K562 (cell line): ENCODE measurements around the gene TRIM31. TPM values are rescaled to one million over a fixed set of nuclear protein-coding genes. Genes with fewer than 3 reads are reported as not detected.
A peak's percentile ranks its signal among the peaks of the same experiment; 100 is the strongest.

Experiments used
- ARID2 ChIP-seq: fragments of 450-650 bp; IDR thresholded peaks from 2 replicates; pipeline ENCODE4 v1.6.1; 2017; ENCODE audit warnings: antibody characterized with exemption, mild to moderate bottlenecking
- ARNT ChIP-seq, 2 experiments: fragments of 450-650 bp; IDR thresholded peaks; 2 replicates each; pipeline ENCODE4 v1.6.1; 2016; ENCODE audit warnings: mild to moderate bottlenecking in 1 of 2
- ATF7 ChIP-seq: fragments of 450-650 bp; IDR thresholded peaks from 2 replicates; pipeline ENCODE4 v1.7.1; 2014; ENCODE audit warnings: mild to moderate bottlenecking, moderate library complexity
- BRD4 ChIP-seq: fragments of 200-600 bp; sonication (generic); IDR thresholded peaks from 2 replicates; pipeline ENCODE4 v1.6.1; 2017; ENCODE audit warnings: inconsistent platforms
- BRF2 ChIP-seq: IDR thresholded peaks from 3 replicates; pipeline ENCODE4 v1.6.1; 2011; ENCODE audit warnings: borderline replicate concordance, mild to moderate bottlenecking; ENCODE audit not compliant: insufficient read length, insufficient read depth
- CBX2 ChIP-seq: fragments of 200-600 bp; sonication (generic); IDR thresholded peaks from one replicate; pipeline ENCODE4 v1.6.1; 2012; ENCODE audit warnings: mild to moderate bottlenecking, low read length, inconsistent platforms; ENCODE audit not compliant: insufficient read depth, poor library complexity, severe bottlenecking
- CHD1 ChIP-seq: fragments of 200-600 bp; sonication (generic); IDR thresholded peaks from one replicate; pipeline ENCODE4 v1.6.1; 2012; ENCODE audit warnings: mild to moderate bottlenecking, moderate library complexity, low read length, inconsistent platforms
- CREB1 ChIP-seq, 2 experiments: sonication (generic) in 1 of 2; formaldehyde crosslinking in 1 of 2; IDR thresholded peaks; 2 replicates each; pipeline versions ENCODE4 v1.6.1 to v1.8.0; 2012 to 2022; ENCODE audit warnings: inconsistent platforms in 1 of 2, mild to moderate bottlenecking in 1 of 2, missing genetic modification reagents in 1 of 2, moderate library complexity in 1 of 2
- DACH1 ChIP-seq: fragments of 450-650 bp; IDR thresholded peaks from 2 replicates; pipeline ENCODE4 v1.6.1; 2018; ENCODE audit not compliant: partially characterized antibody
- GABPA ChIP-seq: fragments of 200-800 bp; sonication (Bioruptor generic); conservative IDR thresholded peaks from 2 replicates; pipeline ENCODE4 v1.6.1; 2016; ENCODE audit warnings: low read depth, missing genetic modification characterization, missing compliant biosample characterization
- ILF3 ChIP-seq: fragments of 450-650 bp; IDR thresholded peaks from 2 replicates; pipeline ENCODE4 v1.6.1; 2018; ENCODE audit warnings: antibody characterized with exemption, mild to moderate bottlenecking, moderate library complexity, borderline replicate concordance
- KHSRP ChIP-seq: fragments of 450-650 bp; IDR thresholded peaks from 2 replicates; pipeline ENCODE4 v1.6.1; 2017
- NCOA4 ChIP-seq: fragments of 450-650 bp; IDR thresholded peaks from 2 replicates; pipeline ENCODE4 v1.6.1; 2018; ENCODE audit warnings: mild to moderate bottlenecking; ENCODE audit not compliant: partially characterized antibody
- NUFIP1 ChIP-seq: fragments of 450-650 bp; IDR thresholded peaks from 2 replicates; pipeline ENCODE4 v1.6.1; 2018; ENCODE audit not compliant: partially characterized antibody
- POLR2AphosphoS5 ChIP-seq: IDR thresholded peaks from 2 replicates; pipeline ENCODE4 v1.6.1; 2011; ENCODE audit warnings: mild to moderate bottlenecking, low read depth, low read length, moderate library complexity; ENCODE audit not compliant: control insufficient read depth, insufficient read depth
- TCF7 ChIP-seq: sonication (generic); IDR thresholded peaks from 2 replicates; pipeline ENCODE4 v1.6.1; 2016; ENCODE audit warnings: antibody characterized with exemption, borderline replicate concordance
- THAP7 ChIP-seq: fragments of 250-450 bp; sonication (Bioruptor Pico); IDR thresholded peaks from 2 replicates; pipeline ENCODE4 v1.5.0; 2021
- YBX1 ChIP-seq: fragments of 450-650 bp; IDR thresholded peaks from 2 replicates; pipeline ENCODE4 v1.7.1; 2016; ENCODE audit warnings: mild to moderate bottlenecking
- ZNF561 ChIP-seq: fragments of 450-650 bp; formaldehyde crosslinking; conservative IDR thresholded peaks from 2 replicates; pipeline ENCODE4 v1.4.0; 2020; ENCODE audit warnings: mild to moderate bottlenecking, moderate library complexity
- ZNF584 ChIP-seq: fragments of 200-800 bp; sonication (Bioruptor generic); IDR thresholded peaks from 2 replicates; pipeline ENCODE4 v1.6.1; 2016; ENCODE audit warnings: low read depth, mild to moderate bottlenecking, missing genetic modification characterization, missing compliant biosample characterization
- polyA plus RNA-seq, 8 experiments: library from polyadenylated mRNA; depleted of rRNA in 4 of 8; stranded (reverse) in 5 of 8; unstranded in 3 of 8; fragments of >200 nt; fragmentation: Nextera tagmentation in 2 of 8; fragmentation: Illumina TruSeq in 1 of 8; extraction: Ambion mirVana in 2 of 8; extraction: Trizol in 1 of 8; gene quantifications; 2 replicates each; pipeline versions ENCODE4 v1.2.1 to v1.2.3, GENCODE V29; 2011 to 2014; ENCODE audit warnings: inconsistent platforms in 1 of 8, missing spikeins in 1 of 8
- total RNA-seq, 7 experiments: library from RNA; depleted of rRNA in 6 of 7; stranded (reverse); fragments of >200 nt in 6 of 7; fragmentation: Illumina TruSeq in 2 of 7; extraction: Trizol in 2 of 7; gene quantifications; 2 replicates each; pipeline versions ENCODE4 v1.2.1 to v1.2.3, GENCODE V29; 2011 to 2021; ENCODE audit warnings: low replicate concordance in 1 of 7
- TF ChIP-seq, protein P1 (sequence below), 3 experiments: IDR thresholded peaks in 2 of 3; conservative IDR thresholded peaks in 1 of 3; 2 replicates each; pipeline ENCODE4 v1.5.1; 2011 to 2012; ENCODE audit warnings: low read length in 3 of 3, mild to moderate bottlenecking in 3 of 3, control low read depth in 2 of 3, improper control_type of control experiment in 1 of 3, inconsistent platforms in 1 of 3, low read depth in 1 of 3, mixed read lengths in 1 of 3, moderate library complexity in 1 of 3; ENCODE audit not compliant: insufficient read depth in 2 of 3
- TF ChIP-seq, protein P2 (sequence below): fragments of 250-450 bp; sonication (Bioruptor Pico); IDR thresholded peaks from 2 replicates; pipeline ENCODE4 v1.5.0; 2021; ENCODE audit warnings: mild to moderate bottlenecking, borderline replicate concordance

Gene TRIM31
- total and polyA plus RNA-seq, 9 of the 15 experiments (the other 6 are each of a cell fraction or from before 2014, with no cell fraction given): not detected

GRCh38 chr6:30066577-30067459, 46.1 kb downstream of the TRIM31 start, which contains the start of gene PPP1R11 (continued):
- TF ChIP-seq, protein P1, sequence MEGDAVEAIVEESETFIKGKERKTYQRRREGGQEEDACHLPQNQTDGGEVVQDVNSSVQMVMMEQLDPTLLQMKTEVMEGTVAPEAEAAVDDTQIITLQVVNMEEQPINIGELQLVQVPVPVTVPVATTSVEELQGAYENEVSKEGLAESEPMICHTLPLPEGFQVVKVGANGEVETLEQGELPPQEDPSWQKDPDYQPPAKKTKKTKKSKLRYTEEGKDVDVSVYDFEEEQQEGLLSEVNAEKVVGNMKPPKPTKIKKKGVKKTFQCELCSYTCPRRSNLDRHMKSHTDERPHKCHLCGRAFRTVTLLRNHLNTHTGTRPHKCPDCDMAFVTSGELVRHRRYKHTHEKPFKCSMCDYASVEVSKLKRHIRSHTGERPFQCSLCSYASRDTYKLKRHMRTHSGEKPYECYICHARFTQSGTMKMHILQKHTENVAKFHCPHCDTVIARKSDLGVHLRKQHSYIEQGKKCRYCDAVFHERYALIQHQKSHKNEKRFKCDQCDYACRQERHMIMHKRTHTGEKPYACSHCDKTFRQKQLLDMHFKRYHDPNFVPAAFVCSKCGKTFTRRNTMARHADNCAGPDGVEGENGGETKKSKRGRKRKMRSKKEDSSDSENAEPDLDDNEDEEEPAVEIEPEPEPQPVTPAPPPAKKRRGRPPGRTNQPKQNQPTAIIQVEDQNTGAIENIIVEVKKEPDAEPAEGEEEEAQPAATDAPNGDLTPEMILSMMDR (IDR thresholded peaks at IDR 0.05 in 2 of 3, conservative IDR thresholded peaks at IDR 0.05 in 1 of 3; ENCODE audit: insufficient read depth in 2 of 3, low read depth in 1 of 3, low read length in 3 of 3): no peak; a peak in 1 of 6 replicates
- TF ChIP-seq NCOA4: no peak
- TF ChIP-seq KHSRP: no peak; the same call in 1 of the 2 replicates
- TF ChIP-seq BRF2: no peak
- peak; percentile 94 for TF ChIP-seq ATF7
- TF ChIP-seq BRD4: 0 out of 2 replicates have a peak, but pooled peaks have one; percentile 56
- no peak for TF ChIP-seq ZNF561
- TF ChIP-seq ARNT (IDR thresholded peaks at IDR 0.05): no peak; a peak in 2 of 4 replicates
- no peak for TF ChIP-seq THAP7 (CRISPR knock-in tag)
- TF ChIP-seq DACH1: no peak
- TF ChIP-seq CREB1 (IDR thresholded peaks at IDR 0.05): peak; percentile 92
- TF ChIP-seq CREB1 (CRISPR knock-in tag; IDR thresholded peaks at IDR 0.05): peak; percentile 94
- TF ChIP-seq YBX1: no peak
- TF ChIP-seq, protein P2, sequence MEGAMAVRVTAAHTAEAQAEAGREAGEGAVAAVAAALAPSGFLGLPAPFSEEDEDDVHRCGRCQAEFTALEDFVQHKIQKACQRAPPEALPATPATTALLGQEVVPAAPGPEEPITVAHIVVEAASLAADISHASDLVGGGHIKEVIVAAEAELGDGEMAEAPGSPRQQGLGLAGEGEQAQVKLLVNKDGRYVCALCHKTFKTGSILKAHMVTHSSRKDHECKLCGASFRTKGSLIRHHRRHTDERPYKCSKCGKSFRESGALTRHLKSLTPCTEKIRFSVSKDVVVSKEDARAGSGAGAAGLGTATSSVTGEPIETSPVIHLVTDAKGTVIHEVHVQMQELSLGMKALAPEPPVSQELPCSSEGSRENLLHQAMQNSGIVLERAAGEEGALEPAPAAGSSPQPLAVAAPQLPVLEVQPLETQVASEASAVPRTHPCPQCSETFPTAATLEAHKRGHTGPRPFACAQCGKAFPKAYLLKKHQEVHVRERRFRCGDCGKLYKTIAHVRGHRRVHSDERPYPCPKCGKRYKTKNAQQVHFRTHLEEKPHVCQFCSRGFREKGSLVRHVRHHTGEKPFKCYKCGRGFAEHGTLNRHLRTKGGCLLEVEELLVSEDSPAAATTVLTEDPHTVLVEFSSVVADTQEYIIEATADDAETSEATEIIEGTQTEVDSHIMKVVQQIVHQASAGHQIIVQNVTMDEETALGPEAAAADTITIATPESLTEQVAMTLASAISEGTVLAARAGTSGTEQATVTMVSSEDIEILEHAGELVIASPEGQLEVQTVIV: no peak
- TF ChIP-seq NUFIP1: no peak
- peak; percentile 99 for TF ChIP-seq GABPA (tag)
- no peak for TF ChIP-seq TCF7
- TF ChIP-seq POLR2AphosphoS5: peak; percentile 77
- peak; percentile 79 for TF ChIP-seq ZNF584 (CRISPR knock-in tag)
- no peak for TF ChIP-seq CBX2
- TF ChIP-seq ARID2: no peak
- no peak for TF ChIP-seq ILF3
- TF ChIP-seq CHD1: no peak
